ENCODE data around the gene ORM1. TPM values are rescaled to one million over a fixed set of nuclear protein-coding genes. Genes with fewer than 3 reads are reported as not detected.

ORM1 gene
- total RNA-seq, 4 donors from 2014 or later: not detected

DNA sequence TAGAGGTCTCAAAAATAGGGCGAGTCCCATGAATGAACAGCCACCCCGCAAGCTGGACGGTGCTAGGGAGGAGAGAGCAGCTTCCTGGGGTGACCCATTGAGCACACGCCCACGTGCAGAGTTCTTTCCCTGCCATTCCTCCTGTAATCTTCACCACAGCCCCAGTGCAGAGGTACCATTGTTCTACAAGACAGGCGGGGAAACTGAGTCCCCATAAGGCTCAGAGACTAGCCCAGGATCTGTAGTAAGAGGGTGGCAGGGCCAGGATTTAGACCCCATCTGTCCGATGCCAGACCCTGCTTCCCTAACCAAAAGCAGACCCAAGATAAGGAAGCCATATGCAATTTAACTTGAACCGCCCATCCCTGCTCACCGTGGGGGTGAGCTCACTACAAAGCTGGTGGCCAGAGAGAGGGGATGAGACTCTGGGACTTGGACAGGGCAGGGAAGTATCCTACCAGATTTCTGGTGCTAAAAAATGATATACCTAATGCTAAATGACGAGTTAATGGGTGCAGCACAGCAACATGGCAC lies 36.7 kb upstream of the ORM1 start:
- peak in 1 of 2 donors; percentile 45 for DNase-seq (ENCODE audit: low spot score in 2 of 2)
- 79 to 84% methylated on average over 10 of the region's 10 CpGs for WGBS, 2 donors
- no peak overlapping the region for H3K4me3 ChIP-seq (ENCODE audit: low read depth, poor library complexity, severe bottlenecking)
- intact Hi-C loops (cut with DNase I; ENCODE audit: low total_unique reads): loop anchor here (5.0 kb wide), 2 partner anchors 134 to 179 kb away; no protein-coding TSS in a partner anchor
- TF ChIP-seq, protein P1, sequence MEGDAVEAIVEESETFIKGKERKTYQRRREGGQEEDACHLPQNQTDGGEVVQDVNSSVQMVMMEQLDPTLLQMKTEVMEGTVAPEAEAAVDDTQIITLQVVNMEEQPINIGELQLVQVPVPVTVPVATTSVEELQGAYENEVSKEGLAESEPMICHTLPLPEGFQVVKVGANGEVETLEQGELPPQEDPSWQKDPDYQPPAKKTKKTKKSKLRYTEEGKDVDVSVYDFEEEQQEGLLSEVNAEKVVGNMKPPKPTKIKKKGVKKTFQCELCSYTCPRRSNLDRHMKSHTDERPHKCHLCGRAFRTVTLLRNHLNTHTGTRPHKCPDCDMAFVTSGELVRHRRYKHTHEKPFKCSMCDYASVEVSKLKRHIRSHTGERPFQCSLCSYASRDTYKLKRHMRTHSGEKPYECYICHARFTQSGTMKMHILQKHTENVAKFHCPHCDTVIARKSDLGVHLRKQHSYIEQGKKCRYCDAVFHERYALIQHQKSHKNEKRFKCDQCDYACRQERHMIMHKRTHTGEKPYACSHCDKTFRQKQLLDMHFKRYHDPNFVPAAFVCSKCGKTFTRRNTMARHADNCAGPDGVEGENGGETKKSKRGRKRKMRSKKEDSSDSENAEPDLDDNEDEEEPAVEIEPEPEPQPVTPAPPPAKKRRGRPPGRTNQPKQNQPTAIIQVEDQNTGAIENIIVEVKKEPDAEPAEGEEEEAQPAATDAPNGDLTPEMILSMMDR (IDR thresholded peaks at IDR 0.05): no peak
- no peak for TF ChIP-seq POLR2A (IDR thresholded peaks at IDR 0.05)

DNA sequence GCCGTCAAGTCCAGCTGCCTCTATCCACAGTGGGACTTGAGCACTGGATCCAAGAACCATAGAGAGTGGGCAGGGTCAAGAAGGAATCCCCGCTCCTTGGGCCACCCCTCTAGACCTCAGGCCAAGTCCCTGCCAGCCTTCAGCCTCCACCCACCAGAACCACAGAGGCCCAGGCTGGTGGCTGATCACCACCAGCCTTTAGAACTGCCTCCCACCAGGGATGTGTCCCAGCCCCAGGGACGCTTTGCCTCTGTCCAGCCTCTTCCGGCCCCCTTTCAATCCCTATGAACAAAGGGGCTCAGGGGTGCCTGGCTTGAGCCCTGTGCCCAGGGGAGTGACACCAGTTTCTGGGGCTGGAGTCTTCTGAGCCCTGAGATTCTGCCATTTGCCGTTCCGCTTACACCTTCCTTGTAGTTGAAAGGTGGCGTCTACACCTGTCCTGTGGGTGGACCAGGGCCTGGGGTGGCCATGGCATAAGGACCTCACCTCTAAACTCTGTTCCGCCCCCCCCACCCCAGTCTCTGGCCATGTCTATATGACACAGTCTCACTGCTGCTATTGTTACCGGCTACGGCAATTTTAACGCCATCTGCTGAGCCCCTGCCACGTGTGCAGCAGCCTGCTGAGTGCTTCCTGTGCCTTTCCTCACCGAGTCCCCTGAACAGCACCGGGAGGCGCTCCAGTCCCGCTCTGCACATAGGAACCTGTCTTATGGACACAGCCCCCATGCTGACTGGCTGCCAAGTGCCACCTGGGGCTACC lies 35.7 kb upstream of the ORM1 start:
- DNase-seq (ENCODE audit: low spot score in 2 of 2): peak in 1 of 2 donors; percentile 79
- WGBS, 2 donors: 85 to 89% methylated on average over 16 of the region's 16 CpGs
- intact Hi-C loops (cut with DNase I; ENCODE audit: low total_unique reads): loop anchor here (5.0 kb wide), 2 partner anchors 135 to 180 kb away; no protein-coding TSS in a partner anchor
- H3K4me3 ChIP-seq (ENCODE audit: low read depth, poor library complexity, severe bottlenecking): no peak overlapping the region
- TF ChIP-seq, protein P1 (IDR thresholded peaks at IDR 0.05): no peak
- TF ChIP-seq POLR2A (IDR thresholded peaks at IDR 0.05): no peak

DNA sequence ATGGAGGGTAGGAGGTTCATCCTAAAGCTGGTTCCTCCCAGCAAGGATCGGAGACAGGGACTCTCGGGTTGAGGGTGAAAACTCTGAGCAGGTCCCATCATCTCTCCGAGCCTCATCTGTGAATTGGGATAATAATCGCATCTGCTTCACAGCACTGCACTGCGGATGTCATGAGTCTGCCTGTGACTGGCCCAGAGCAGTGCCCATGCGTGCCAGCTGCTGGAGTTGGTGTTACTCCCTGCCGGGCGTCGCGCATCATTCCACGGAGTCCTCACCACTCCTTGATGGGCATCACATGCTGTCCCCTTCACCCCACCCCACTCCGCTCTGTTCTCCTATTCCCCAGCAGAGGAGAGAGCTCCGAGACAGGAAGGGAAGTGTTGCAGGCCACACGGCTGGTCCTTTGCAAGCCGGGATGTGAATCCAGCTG lies 35.1 kb upstream of the ORM1 start:
- peak in 1 of 2 donors; percentile 79 for DNase-seq (ENCODE audit: low spot score in 2 of 2)
- intact Hi-C loops (cut with DNase I; ENCODE audit: low total_unique reads): loop anchor here (5.0 kb wide), 2 partner anchors 135 to 180 kb away; no protein-coding TSS in a partner anchor
- TF ChIP-seq, protein P1 (IDR thresholded peaks at IDR 0.05): no peak
- no peak for TF ChIP-seq POLR2A (IDR thresholded peaks at IDR 0.05)
- no peak overlapping the region for H3K4me3 ChIP-seq (ENCODE audit: low read depth, poor library complexity, severe bottlenecking)
- WGBS, 2 donors: 60 to 66% methylated on average over 15 of the region's 15 CpGs

DNA sequence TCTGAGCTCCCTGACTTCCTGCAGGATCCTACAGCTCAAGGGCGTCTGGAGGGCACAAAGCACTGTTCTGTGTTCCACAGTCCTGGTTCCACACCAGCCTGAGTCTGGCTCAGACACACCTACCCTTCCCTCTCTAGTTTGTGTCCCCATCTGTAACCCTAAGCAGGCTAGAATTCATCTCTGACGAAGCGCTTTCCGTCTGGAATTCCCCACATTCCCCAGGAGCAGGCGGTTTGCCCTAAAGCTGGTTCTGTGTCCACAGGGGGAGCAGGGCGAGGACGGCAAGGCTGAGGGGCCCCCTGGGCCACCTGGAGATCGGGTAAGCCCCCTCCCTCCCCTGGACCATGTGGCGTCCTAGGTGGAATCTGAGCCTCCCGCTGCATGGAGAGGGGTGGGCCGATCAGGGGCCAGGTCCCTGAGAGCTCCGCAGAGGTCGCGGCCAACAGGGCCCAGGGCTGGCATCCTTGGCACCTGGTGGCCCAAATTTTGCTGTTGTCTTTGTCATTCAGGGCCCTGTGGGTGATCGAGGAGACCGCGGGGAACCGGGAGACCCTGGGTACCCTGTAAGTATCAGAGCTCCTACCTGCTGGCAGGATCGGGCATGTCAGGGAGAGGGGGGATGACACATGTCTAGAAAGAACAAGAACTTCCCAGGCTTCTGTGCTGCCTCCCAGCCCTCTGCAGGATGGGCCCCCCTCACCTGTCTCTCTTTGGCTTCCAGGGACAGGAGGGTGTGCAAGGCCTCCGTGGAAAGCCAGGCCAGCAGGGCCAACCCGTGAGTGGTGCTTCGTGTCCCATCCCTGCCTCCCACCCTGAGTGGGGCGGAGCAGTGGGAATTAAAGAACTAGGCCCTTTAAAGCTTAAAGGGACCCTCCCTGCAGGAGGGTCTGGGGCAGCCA lies 34.5 kb upstream of the ORM1 start:
- 46 to 60% methylated on average over 20 to 23 of the region's 23 CpGs for WGBS, 2 donors
- no peak for TF ChIP-seq POLR2A (IDR thresholded peaks at IDR 0.05)
- TF ChIP-seq, protein P1 (IDR thresholded peaks at IDR 0.05): no peak
- intact Hi-C loops (cut with DNase I; ENCODE audit: low total_unique reads): loop anchor here (5.0 kb wide), 2 partner anchors 136 to 181 kb away; no protein-coding TSS in a partner anchor

DNA sequence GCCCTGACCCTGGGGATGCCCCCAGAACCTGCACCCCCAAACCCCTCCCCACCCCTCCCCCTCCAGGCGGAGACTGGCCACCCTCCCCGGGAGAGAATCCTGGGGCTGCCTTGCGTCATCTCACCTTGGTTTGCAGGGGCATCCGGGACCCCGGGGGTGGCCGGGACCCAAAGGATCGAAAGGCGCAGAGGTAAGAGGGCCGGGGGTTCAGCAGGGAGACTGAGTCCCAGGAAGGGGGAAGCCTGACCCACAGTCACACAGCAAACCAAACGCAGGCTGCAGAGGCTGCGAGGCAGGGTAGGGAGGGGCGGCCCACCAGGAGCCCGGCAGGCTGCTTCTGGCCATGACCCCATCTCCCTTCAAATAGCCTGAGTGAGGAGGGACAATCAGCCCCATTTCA lies 33.8 kb upstream of the ORM1 start:
- 85 to 92% methylated on average over 13 of the region's 13 CpGs for WGBS, 2 donors
- no peak for TF ChIP-seq POLR2A (IDR thresholded peaks at IDR 0.05)
- TF ChIP-seq, protein P1 (IDR thresholded peaks at IDR 0.05): no peak
- peak in 1 of 2 donors; percentile 83 for DNase-seq (ENCODE audit: low spot score in 2 of 2)
- no peak overlapping the region for H3K4me3 ChIP-seq (ENCODE audit: low read depth, poor library complexity, severe bottlenecking)
- intact Hi-C loops (cut with DNase I; ENCODE audit: low total_unique reads): loop anchor here (5.0 kb wide), 2 partner anchors 137 to 182 kb away; no protein-coding TSS in a partner anchor

More for the DNA sequence above, 34.5 kb upstream of the ORM1 start:
- no peak overlapping the region for H3K4me3 ChIP-seq (ENCODE audit: low read depth, poor library complexity, severe bottlenecking)
- DNase-seq (ENCODE audit: low spot score in 2 of 2): peak in 1 of 2 donors; percentile 79
